HepG2 (cell line): Measurements from ENCODE around the gene COL9A1. TPM values are rescaled to one million over a fixed set of nuclear protein-coding genes. Genes with fewer than 3 reads are reported as not detected.

Source experiments
- ATAC-seq: fragments of 200-7000 bp; cut with Tn5 transposase; 3 replicates; pipeline ENCODE4 v1.9.1; 2020; ENCODE audit warnings: mild to moderate bottlenecking, moderate library complexity
- BruUV-seq: library from RNA; stranded (reverse); fragments of 400-500 nt; replicated peaks from 2 replicates; lab custom pipeline; 2021; lab: Mats Ljungman, UMichigan
- CTCF ChIA-PET: fragments of 300-600 bp; formaldehyde crosslinking; extraction: SDS; loops from one replicate; lab custom pipeline; 2021; ENCODE audit warnings: low total read pairs, inconsistent platforms, low intra/inter-chr PET ratio; lab: Yijun Ruan, JAX
- POLR2A ChIA-PET: fragments of 350-600 bp; sonication (Branson Sonifier 250); formaldehyde crosslinking; loops from one replicate; lab custom pipeline; 2020; ENCODE audit warnings: antibody characterized with exemption, inconsistent platforms; lab: Yijun Ruan, JAX
- DNase-seq: peaks from one replicate; pipeline ENCODE4 v3.0.0-alpha.2; 2015; ENCODE audit warnings: low spot score
- FAIRE-seq: peaks from 3 replicates; lab custom pipeline; 2011; peaks lifted over from hg19 to GRCh38; lab: Jason Lieb, UNC
- H2AFZ ChIP-seq: one replicate; pipeline ENCODE4 v1.6.1; 2011; ENCODE audit warnings: low read length, inconsistent platforms
- H3K27ac ChIP-seq: fragments of 300-600 bp; 3 replicates; pipeline ENCODE4 v1.8.0; 2011; ENCODE audit warnings: mixed run types, mild to moderate bottlenecking, mixed read lengths, low read length, inconsistent platforms; ENCODE audit not compliant: insufficient read depth; ENCODE audit errors: extremely low read length
- H3K27me3 ChIP-seq, 2 experiments: fragments of 200-600 bp in 1 of 2; 2 replicates in 1 of 2; 3 replicates in 1 of 2; pipeline versions ENCODE4 v1.6.0 to v1.8.0; 2011; ENCODE audit warnings: low read length in 2 of 2, mild to moderate bottlenecking in 2 of 2, moderate library complexity in 2 of 2, inconsistent platforms in 1 of 2; ENCODE audit not compliant: insufficient read depth in 2 of 2, control insufficient read depth in 1 of 2
- H3K36me3 ChIP-seq, 2 experiments: fragments of 200-600 bp in 1 of 2; replicated peaks in 1 of 2; 2 replicates in 1 of 2; 3 replicates in 1 of 2; pipeline versions ENCODE4 v1.5.1 to v1.8.0; 2011; ENCODE audit warnings: low read length in 2 of 2, inconsistent platforms in 1 of 2; ENCODE audit not compliant: insufficient read depth in 2 of 2, control insufficient read depth in 1 of 2
- H3K4me1 ChIP-seq: 2 replicates; pipeline ENCODE4 v1.5.1; 2012; ENCODE audit warnings: low read length, inconsistent platforms; ENCODE audit not compliant: insufficient read depth
- H3K4me2 ChIP-seq: 2 replicates; pipeline ENCODE4 v1.6.0; 2011; ENCODE audit warnings: low read depth, low read length, inconsistent platforms
- H3K4me3 ChIP-seq, 3 experiments: fragments of 200-600 bp in 1 of 3; sonication (generic), shearing (Covaris generic) in 1 of 3; replicated peaks in 1 of 3; 2 replicates each; pipeline ENCODE4 v1.5.1; 2011 to 2016; ENCODE audit warnings: low read length in 3 of 3, inconsistent platforms in 2 of 3, low read depth in 2 of 3, mild to moderate bottlenecking in 2 of 3, control low read depth in 1 of 3, mixed read lengths in 1 of 3; ENCODE audit not compliant: insufficient read depth in 1 of 3
- H3K79me2 ChIP-seq: one replicate; pipeline ENCODE4 v1.6.1; 2011; ENCODE audit warnings: low read length, inconsistent platforms; ENCODE audit not compliant: insufficient read depth
- H3K9ac ChIP-seq: 2 replicates; pipeline ENCODE4 v1.6.0; 2011; ENCODE audit warnings: mild to moderate bottlenecking, low read depth, low read length, inconsistent platforms; ENCODE audit not compliant: insufficient read depth
- H3K9me3 ChIP-seq: 2 replicates; pipeline ENCODE4 v1.5.1; 2012; ENCODE audit warnings: mild to moderate bottlenecking, low read length
- H4K20me1 ChIP-seq: 2 replicates; pipeline ENCODE4 v1.6.0; 2011; ENCODE audit warnings: inconsistent platforms, mild to moderate bottlenecking, low read length, moderate library complexity; ENCODE audit not compliant: insufficient read depth
- ATAD3A ChIP-seq: sonication (generic); formaldehyde crosslinking; IDR thresholded peaks from 2 replicates; pipeline ENCODE4 v1.4.0; 2020; ENCODE audit warnings: missing genetic modification reagents
- BATF2 ChIP-seq: sonication (generic); formaldehyde crosslinking; IDR thresholded peaks from 2 replicates; pipeline ENCODE4 v1.8.0; 2022; ENCODE audit warnings: mild to moderate bottlenecking, missing genetic modification reagents, moderate library complexity
- DPF2 ChIP-seq: sonication (generic); formaldehyde crosslinking; IDR thresholded peaks from 2 replicates; pipeline ENCODE4 v1.4.0; 2020; ENCODE audit warnings: mild to moderate bottlenecking, low read depth, missing genetic modification reagents, borderline replicate concordance
- ERF ChIP-seq: IDR thresholded peaks from 2 replicates; pipeline ENCODE4 v1.6.1; 2018; ENCODE audit warnings: missing biosample characterization, missing genetic modification reagents
- PATZ1 ChIP-seq: sonication (generic); formaldehyde crosslinking; IDR thresholded peaks from 2 replicates; pipeline ENCODE4 v1.4.0; 2020; ENCODE audit warnings: missing genetic modification reagents
- PAWR ChIP-seq: sonication (generic); formaldehyde crosslinking; IDR thresholded peaks from 2 replicates; pipeline ENCODE4 v1.4.0; 2020; ENCODE audit warnings: missing genetic modification reagents, mild to moderate bottlenecking, borderline replicate concordance
- PHF21A ChIP-seq: sonication (generic); formaldehyde crosslinking; IDR thresholded peaks from 2 replicates; pipeline ENCODE4 v1.5.0; 2020; ENCODE audit warnings: mild to moderate bottlenecking, missing genetic modification reagents
- PRDM10 ChIP-seq: sonication (generic); formaldehyde crosslinking; IDR thresholded peaks from 2 replicates; pipeline ENCODE4 v1.4.0; 2020; ENCODE audit warnings: low read depth, missing genetic modification reagents
- RFXAP ChIP-seq: sonication (generic); formaldehyde crosslinking; IDR thresholded peaks from 2 replicates; pipeline ENCODE4 v1.4.0; 2020; ENCODE audit warnings: missing genetic modification reagents, borderline replicate concordance
- ZBTB44 ChIP-seq: sonication (generic); formaldehyde crosslinking; IDR thresholded peaks from 2 replicates; pipeline ENCODE4 v1.4.0; 2020; ENCODE audit warnings: missing genetic modification reagents
- ZKSCAN5 ChIP-seq: sonication (generic); formaldehyde crosslinking; IDR thresholded peaks from 2 replicates; pipeline ENCODE4 v1.5.1; 2020; ENCODE audit warnings: mild to moderate bottlenecking, missing genetic modification reagents
- ZNF317 ChIP-seq: sonication (generic); formaldehyde crosslinking; IDR thresholded peaks from 2 replicates; pipeline ENCODE4 v1.5.0; 2020; ENCODE audit warnings: mild to moderate bottlenecking, missing genetic modification reagents
- ZNF510 ChIP-seq: sonication (generic); formaldehyde crosslinking; IDR thresholded peaks from 2 replicates; pipeline ENCODE4 v1.4.0; 2020; ENCODE audit warnings: low read depth, mild to moderate bottlenecking, missing genetic modification reagents
- ZNF879 ChIP-seq: sonication (generic); formaldehyde crosslinking; IDR thresholded peaks from 2 replicates; pipeline ENCODE4 v1.8.1; 2023; ENCODE audit warnings: missing genetic modification reagents
- WGBS: methylation state at CpG from one replicate; pipeline ENCODE4 v1.1.6; 2017; ENCODE audit warnings: low lambda C conversion rate; 5-methylcytosine and 5-hydroxymethylcytosine counted together
- in situ Hi-C: cut with HindIII; loops from 2 replicates; pipeline ENCODE4 v1.10.0; 2017; ENCODE audit warnings: low pct_unique_long_range_greater_than_20kb; ENCODE audit not compliant: extremely low pct_ligation_motif_present
- intact Hi-C: fragments of 100-400 bp; cut with micrococcal nuclease; formaldehyde crosslinking; loops from one replicate; pipeline ENCODE4 v1.10.0; 2022; ENCODE audit not compliant: unreplicated experiment
- polyA plus RNA-seq, 8 experiments: library from polyadenylated mRNA; depleted of rRNA in 3 of 8; stranded (reverse) in 7 of 8; unstranded in 1 of 8; fragments of >200 nt; fragmentation: Illumina TruSeq in 4 of 8; extraction: Trizol in 4 of 8; gene quantifications; 2 replicates each; pipeline versions ENCODE4 v1.2.1 to v1.2.3, GENCODE V29; 2011 to 2016; ENCODE audit warnings: low read depth in 4 of 8, missing spikeins in 1 of 8, mixed read lengths in 1 of 8; ENCODE audit not compliant: insufficient read depth in 1 of 8
- total RNA-seq, 5 experiments: library from RNA; depleted of rRNA; stranded (reverse); fragments of >200 nt; fragmentation: Illumina TruSeq; extraction: Trizol; gene quantifications; 2 replicates each; pipeline ENCODE4 v1.2.3, GENCODE V29; 2016; ENCODE audit warnings: low read depth in 1 of 5

The COL9A1 gene
- total and polyA plus RNA-seq, 2 of the 13 experiments (the other 11 are each of a cell fraction or from before 2014, with no cell fraction given): 0.08 TPM; not detected in 1

GRCh38 chr6:70215460-70216108 is 87.3 kb downstream of the COL9A1 start:
- no peak overlapping the region for H3K4me2 ChIP-seq
- no TSS peak for BruUV-seq
- no peaks in the 10 kb centered on the region for H3K36me3 ChIP-seq
- no peaks in the 10 kb centered on the region for H3K79me2 ChIP-seq
- no peaks in the 10 kb centered on the region for H4K20me1 ChIP-seq
- intact Hi-C loops: no loop called here
- FAIRE-seq (no peak), ATAC-seq (no peak), DNase-seq (no peak)
- 19% methylated on average over 4 of the region's 4 CpGs for WGBS
- no peak overlapping the region for H3K4me3 ChIP-seq
- H3K9ac ChIP-seq: no peak overlapping the region
- peaks cover 0 to 1% of the 10 kb centered on the region in 2 experiments; a peak in 1 of 5 replicates for H3K27me3 ChIP-seq
- no peak overlapping the region for H3K27ac ChIP-seq
- ChIA-PET CTCF (no interaction called here), POLR2A (no interaction called here)
- H2AFZ ChIP-seq: no peak overlapping the region
- H3K9me3 ChIP-seq: no peaks in the 10 kb centered on the region
- no peaks in the 10 kb centered on the region for H3K4me1 ChIP-seq
- no peak for TF ChIP-seq ZBTB44
- TF ChIP-seq ZNF510 (CRISPR knock-in tag): no peak
- no peak for TF ChIP-seq PRDM10 (CRISPR knock-in tag)
- no peak for TF ChIP-seq ZNF317
- no peak for TF ChIP-seq DPF2 (CRISPR knock-in tag)
- TF ChIP-seq ERF (CRISPR knock-in tag): no peak
- no peak for TF ChIP-seq BATF2
- no peak for TF ChIP-seq ZKSCAN5
- TF ChIP-seq ZNF879 (CRISPR knock-in tag): no peak
- TF ChIP-seq PATZ1 (CRISPR knock-in tag): no peak
- no peak for TF ChIP-seq RFXAP
- no peak for TF ChIP-seq ATAD3A (CRISPR knock-in tag)
- TF ChIP-seq PAWR (CRISPR knock-in tag): no peak
- no peak for TF ChIP-seq PHF21A
- in situ Hi-C loops: loop anchor here (25.0 kb wide), 1 partner anchor 472 kb away; no protein-coding TSS in a partner anchor
